ENCODE measurements around the gene TMA7.

Gene TMA7

DNA sequence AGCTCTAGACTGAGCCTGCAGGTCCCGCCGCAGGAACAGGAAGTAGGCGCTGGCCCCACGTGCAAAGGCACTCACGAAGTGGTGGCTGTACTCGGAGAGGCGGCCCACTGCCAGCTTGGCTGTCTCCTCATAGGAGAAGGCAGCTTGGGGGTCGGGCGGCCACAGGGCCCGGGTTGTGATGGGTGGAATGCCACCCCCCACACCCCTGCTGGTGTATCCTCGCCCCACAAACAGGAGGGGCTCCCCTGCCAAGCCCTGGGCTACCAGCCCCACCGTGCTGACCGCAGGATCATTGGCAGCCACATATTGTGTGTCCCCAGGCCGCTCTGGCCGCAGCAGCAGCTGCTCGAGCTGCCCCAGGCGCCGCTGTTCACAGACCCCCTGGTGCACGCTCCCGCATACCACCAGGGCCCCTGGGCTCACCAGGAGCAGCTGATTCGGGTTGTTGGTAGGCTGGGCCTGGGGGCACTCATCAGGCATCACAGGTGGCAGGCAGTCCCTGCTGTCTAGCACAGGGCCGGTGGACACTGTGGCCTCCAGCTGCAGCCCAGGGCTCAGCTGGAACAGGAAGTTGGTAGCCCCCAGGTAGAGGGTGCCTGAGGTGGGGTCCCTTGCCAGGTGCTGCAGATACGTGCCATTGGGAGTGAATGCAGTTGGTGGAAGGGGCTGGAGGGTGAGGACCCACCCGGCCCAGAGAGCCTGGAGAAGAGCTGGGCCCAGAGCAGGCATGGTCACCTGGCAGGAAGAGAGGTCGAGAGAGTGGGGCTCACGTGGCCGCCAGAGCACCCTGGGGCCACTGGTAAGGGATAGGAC, 16.0 kb upstream of the TMA7 start:
- no peak for DNase-seq

GRCh38 chr3:48425281-48425812, 14.7 kb upstream of the TMA7 start:
- no peak for DNase-seq

GRCh38 chr3:48426401-48426909, 13.6 kb upstream of the TMA7 start:
- no peak for DNase-seq

- no peak for DNase-seq
These were observed 13.0 kb upstream of the TMA7 start for GRCh38 chr3:48426944-48427629.

- DNase-seq, result no peak
These were observed 12.5 kb upstream of the TMA7 start for GRCh38 chr3:48427630-48427962.

DNA sequence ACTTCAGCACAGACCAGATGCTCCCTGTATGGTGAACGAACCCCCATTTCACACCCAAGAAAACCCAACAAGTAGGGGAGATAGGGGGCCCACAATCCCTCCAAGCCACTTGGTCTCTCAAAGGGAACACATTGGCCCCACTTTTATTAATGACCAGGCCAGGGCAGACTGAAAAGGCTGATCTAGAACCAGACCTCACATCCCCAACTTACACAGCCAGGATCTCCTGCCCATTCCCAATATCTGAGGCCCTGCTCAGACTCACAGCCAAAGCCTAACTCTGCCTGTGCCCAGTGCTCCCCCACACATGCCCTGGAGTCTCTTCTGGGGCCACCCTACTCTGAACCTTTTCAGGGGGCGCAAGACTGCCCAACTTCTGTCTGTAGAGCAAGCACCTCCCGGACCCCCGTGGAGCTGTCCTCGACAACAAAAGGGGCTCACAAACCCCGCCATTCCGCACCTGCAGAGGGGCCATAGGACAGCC, 11.9 kb upstream of the TMA7 start:
- no peak for DNase-seq

DNA sequence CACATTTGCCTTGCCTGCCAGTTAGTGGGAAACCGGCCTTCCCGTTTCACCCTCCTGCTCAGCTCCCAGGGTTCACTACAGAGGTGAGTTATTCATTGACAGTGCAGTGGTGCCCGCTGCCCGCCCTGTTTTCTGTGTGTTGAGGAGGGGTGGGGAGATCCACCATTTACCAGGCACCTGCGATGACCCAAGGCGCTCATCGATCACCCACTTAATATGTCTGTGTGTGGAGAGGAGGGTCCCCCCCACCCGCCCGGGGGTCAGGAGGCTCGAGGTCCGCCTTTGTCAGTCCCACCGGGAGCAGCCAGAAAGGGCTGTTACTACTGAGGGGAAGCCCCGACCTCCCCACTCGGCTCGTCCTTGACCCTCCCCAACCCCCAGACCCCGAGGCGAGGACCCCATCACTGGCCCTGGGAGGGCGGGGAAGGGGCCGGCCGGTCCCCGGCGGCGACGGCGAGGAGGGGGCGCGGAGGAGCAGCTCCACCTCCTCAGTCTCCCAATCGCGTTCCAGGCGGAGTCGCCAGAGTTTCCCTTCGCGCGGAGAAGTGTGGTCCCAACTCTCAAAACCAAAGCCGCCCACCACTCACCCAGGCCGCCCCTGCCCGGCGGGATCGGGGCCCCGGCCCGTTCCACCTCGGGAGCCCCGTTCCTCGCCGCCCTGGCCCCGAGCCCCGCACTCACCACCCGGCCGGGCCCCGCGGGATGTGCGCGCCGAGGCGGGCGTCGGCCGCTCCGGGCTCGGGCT, 11.3 kb upstream of the TMA7 start:
- DNase-seq, result no peak

DNA sequence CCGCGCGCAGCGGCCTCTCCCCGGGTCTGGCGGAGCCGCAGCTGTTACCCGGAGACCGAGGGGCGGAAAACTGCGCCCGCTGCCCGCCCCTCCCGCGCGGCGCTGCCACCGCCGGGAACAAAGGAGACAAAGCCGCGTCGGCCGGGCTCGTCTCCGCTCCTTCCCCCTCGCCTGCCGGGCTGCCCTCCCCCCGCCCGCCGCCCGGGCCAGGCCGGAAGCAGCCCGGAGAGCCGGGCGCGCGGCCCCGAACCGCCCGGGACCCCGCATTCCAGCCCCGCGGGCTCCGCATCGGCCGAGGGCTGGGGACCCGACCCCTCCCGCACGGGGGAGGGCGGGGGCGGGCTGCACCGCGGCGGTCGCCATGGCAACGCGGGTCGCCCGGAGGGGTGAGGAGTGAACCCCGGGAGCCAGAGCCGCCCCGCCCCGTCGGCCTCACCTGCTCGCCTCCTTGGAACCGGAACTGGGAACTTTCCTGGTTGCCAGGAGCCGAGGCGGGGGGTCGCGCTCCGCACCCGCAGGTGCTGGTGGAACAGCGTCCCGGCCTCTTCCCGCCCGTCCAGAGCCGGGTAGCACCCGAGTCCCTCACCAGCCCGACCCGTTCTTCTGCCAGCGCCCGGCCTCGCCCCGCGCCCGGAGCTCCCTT, 10.6 kb upstream of the TMA7 start:
- DNase-seq, result no peak

- no peak for DNase-seq
These were observed 9.9 kb upstream of the TMA7 start, which contains the start of gene PLXNB1 for GRCh38 chr3:48429960-48430707. PLXNB1 (minus strand) TSS chr3:48430086; CDS start chr3:48424611, 5,475 bp downstream.

GRCh38 chr3:48430708-48431101, 9.4 kb upstream of the TMA7 start:
- no peak for DNase-seq

GRCh38 chr3:48431224-48432029, 8.6 kb upstream of the TMA7 start:
- no peak for DNase-seq

DNA sequence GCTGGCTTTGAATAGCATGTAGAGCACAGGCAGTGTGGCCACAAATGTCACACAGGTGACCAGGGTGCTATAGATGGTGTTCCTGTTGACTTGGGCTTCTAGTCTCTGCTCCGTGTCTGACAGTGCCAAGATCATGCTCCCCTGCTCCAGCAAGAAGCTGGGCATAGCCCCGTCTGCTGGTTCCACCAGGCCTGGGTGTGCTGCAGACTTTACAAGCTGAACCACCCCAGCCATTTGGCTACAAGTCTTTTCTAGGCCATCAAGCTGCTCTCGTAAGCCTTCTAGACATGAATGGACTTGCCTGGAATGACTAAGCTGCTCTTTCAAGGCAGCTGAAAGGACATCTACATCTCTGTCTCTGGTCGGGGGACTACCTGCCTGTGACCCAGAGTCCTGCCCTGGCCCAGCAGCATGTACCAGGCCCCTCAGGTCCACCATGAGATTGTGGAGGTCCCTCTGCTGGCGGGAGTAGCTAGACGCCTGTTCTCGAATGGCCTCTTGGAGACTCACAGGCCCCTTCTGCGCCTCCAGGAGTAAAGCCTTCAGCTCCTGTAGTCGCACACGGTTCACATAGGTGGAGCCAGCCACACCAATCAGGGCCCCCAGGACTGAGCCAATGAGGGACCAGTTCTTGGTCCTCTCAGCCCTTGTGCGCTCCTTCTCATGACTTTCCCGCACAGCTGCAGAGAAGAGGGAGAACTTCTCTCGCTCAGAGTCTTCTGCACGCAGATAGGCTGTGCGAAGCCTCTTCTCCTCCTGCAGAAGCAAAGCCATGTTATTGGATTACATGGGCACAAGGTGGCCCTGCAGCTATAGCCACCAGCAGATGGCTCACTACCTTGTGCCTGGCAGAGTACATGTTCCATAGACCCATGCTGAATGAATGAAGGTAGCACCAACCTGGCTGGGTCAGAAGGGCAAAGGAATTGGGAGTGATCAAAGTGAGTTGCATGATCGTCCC, 7.4 kb upstream of the TMA7 start:
- no peak for DNase-seq

DNA sequence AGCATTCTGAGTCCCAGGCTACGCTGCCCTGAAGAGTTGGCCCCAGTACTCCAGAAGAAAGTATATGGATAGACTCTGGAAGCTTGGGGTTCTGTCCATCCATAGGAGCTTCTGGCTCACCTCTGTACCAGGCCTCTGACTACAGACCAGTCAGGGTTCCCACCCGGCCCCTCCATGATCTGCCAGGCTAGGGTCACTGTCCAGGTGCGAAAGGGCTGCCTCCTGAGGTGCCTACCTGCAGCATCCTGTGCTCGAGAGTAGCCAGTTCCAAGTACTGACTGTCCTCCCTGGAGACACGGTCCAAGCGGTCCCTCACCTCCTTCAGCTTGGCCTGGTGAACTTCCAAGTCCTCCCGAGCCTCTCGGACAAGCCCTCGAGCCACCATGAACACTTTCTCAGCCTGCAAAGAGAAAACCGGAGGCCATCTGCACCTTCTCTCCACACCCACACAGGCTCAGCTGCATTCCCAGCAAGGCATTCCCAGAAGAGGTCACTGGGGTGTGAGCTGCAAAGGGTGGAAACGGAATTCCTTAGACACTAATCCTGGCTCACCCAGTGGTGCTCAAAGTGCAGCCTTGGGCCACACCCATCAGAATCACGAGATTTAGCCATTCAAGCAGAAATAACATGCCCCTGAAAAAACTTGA, 6.5 kb upstream of the TMA7 start:
- DNase-seq, result no peak

DNA sequence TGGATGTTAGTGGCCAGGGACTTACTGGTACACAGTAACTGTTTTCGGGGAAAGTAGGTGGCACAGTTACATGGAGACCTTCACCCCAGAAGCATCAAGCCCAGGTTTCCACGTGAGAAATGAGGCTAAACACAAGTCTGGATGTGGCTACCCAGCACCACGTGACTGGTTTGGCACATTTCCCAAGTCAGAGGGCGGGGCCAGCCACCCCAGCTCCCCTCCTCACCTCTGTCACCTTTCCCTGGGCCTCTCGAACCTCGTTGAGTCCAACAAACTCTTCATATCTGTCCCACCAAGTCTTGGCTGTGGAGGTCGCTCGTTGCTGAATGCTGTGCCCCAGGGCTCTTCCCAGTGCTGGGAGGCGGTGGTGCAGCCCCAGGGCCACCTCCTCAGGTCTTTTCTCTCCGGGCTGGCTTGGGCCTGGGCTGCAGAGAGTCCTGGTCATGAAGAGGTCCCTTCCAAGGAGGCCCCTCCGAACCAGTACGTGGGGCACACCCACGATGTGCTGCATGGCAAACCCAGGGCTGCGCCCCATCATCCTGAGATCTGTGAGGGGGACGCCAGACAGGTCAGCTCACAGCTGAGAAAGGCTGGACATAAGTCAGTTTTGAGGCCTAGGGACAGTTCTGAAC, 5.3 kb upstream of the TMA7 start:
- no peak for DNase-seq

GRCh38 chr3:48435223-48435595, 4.8 kb upstream of the TMA7 start:
- no peak for DNase-seq

DNA sequence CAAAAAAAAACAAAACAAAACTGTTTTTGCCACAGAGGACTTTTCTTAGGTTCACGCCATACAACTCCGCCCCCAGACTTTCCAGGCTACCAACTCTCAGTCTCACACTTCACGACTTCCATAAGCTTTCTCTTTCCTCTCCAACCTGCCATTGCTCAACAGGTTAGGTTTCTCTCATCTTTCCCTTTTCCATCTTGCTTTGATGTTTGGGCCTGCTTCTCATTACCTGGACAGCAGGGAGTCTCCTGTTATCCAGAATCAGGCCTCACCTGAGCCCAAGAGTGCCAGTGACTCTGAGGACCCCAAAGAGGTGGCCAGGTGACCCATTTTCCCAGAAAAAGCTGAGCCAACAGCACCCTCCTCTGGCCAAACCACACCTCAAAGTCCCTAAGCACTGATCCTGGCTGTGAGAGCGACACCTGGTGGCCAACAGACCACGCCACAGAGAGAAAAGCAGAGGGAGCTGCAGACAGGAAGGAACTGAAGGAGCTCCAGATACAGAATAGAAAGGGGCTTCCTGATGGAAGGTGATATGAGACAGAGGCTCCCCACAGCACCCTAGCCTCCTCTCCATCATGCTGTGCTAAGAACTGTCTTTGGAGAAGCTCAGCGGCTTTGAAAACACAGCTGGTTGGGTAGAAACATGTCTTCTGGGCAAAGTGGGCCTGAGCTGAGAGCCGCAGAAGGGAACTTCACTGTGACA, 4.1 kb upstream of the TMA7 start:
- no peak for DNase-seq

- no peak for DNase-seq
These were observed 3.6 kb upstream of the TMA7 start for GRCh38 chr3:48436477-48436787.

- no peak for DNase-seq
These were observed 3.2 kb upstream of the TMA7 start for GRCh38 chr3:48436855-48437254.

Measured in cortex of kidney (tissue), 1 donor.